Stimulated activated naive CD4-positive, alpha-beta T cell treated with Interleukin-2 at 50 U/mL for 16 hours (primary cell): ENCODE results near the gene RCAN2.

Experiments used
- DNase-seq: peaks from one replicate; lab custom pipeline; 2025; lab: John Stamatoyannopoulos, UW

The RCAN2 gene

DNA sequence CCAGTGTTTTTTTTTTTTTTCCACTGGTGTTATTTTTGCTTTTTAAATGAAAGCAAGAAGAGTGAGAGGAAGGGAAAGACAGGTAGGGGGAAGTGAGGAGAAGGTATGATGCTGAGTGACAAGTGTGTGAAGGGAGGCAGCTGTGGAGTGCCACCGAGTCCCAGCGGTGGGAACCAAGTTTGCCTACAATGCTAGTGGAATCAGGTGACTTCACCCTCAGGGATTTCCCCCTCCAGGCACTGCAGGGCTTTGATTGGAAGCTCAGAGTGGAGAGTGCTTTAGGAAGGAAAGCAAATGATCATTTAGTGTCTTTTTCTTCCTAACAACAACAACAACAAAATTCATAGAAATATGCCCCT is 200.0 kb downstream of the RCAN2 start:
- no peak for DNase-seq

- DNase-seq, result no peak
Observed at GRCh38 chr6:46290421-46291274, 200.6 kb downstream of the RCAN2 start.

- DNase-seq, result no peak
Observed at GRCh38 chr6:46289898-46290297, 201.4 kb downstream of the RCAN2 start.

- DNase-seq, result no peak
Observed at GRCh38 chr6:46288835-46289234, 202.4 kb downstream of the RCAN2 start.

DNA sequence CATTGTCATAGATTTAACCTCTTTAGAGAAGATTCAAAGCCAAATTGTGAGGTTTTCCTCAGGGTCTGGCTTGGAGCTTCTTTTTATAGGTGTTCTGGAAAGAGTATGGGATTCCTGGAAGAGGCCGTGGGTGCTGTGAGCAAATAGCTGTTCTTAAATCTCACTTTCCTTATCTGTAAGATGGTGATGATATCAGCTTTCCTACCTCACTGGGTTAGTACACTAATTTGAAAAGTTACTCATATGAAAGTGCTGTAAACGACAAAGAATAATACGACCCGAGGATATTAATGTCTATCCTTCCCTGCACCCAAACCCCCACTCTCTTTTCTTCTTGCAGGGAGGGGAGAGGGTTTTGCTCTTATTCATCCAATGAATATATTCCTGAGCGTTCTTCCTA is 203.6 kb downstream of the RCAN2 start:
- no peak for DNase-seq

- DNase-seq, result no peak
Observed at GRCh38 chr6:46287043-46287442, 204.2 kb downstream of the RCAN2 start.

DNA sequence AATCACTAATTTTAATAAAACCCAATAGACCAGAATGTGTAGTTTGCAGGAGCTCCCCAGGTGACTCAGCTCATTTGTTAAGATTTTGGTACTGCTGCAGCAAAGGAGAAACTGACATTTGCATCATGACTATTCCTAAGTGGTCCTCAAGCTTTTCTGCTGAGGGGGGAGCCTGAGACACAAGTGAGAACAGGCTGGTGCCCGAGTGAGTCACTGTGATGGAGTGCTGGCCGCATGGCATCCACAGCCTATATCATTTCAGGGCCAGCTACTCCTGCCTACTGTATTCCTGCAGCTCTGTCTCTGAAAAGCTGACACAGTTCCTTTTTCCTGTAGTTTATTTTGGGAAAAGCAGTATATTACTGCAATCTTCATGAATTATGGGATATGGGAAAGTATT is 206.8 kb downstream of the RCAN2 start:
- DNase-seq, result no peak

- DNase-seq, result no peak
Observed at GRCh38 chr6:46281110-46281509, 210.1 kb downstream of the RCAN2 start.

GRCh38 chr6:46279874-46280273 is 211.4 kb downstream of the RCAN2 start:
- no peak for DNase-seq

DNA sequence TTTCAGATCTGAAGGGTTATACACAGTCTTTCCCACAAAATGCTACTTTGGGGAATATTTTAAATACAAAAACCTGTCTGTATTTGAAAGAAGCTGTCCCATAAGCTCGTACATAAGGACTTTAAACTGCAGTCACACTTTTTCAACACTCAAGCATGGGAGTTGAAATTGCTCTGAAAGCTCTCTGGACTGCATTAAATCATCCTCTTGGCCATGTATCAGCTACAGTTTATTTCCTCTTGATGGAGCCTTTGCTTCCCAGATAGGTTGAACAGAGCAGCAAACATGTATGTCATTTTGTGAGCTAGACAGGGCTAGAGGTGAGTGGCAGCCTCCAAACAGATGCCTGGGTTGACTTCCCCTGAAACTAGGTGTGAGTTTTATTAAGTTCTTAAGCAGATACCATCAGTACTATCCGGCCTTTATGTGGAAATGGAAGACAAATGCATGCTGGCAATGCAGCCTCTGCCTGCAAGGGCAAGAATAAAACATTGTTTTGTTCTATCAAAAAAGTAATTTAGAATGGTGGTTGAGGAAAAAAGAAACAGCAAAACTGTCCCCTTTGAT is 214.6 kb downstream of the RCAN2 start:
- DNase-seq, result no peak

DNA sequence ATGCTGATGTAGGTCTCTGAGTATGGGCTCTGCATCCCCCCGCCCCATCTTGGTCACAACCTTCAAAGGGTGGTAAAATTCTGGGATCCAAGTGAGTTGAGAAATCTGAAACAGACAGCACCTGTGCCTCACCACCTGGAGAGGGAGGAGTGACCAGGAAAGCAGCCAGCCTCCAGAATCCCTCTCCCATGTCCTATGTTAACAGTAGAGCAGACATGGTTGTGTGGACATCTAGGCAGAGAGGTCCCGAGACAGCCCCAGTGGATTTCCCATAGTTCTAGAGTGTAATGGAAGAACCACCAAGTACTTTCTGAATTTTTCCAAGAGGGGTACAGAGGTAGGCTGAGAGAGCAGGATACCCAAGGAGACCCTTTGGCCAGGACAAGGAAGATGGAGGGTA is 216.7 kb downstream of the RCAN2 start:
- DNase-seq, result no peak

DNA sequence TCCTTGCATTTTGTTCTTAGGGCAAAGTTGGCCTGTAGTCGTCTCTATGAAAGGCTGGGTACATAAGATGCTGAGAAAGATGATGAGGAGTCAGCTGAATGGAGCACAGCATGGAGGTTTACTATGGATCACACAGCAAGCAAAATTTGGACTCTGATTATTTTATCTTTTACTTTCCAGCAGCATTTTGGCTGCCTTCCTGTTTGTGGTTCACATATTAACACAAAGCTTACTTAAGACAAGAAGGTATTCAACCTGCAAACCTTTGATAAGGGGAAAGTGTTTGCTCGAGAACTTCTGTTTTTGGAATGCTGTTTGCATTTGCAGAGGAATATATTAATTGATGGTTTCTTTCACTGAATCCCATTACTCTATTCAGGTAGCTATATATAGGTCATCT is 217.3 kb downstream of the RCAN2 start:
- no peak for DNase-seq

- DNase-seq, result no peak
Observed at GRCh38 chr6:46271728-46272127, 219.5 kb downstream of the RCAN2 start.

DNA sequence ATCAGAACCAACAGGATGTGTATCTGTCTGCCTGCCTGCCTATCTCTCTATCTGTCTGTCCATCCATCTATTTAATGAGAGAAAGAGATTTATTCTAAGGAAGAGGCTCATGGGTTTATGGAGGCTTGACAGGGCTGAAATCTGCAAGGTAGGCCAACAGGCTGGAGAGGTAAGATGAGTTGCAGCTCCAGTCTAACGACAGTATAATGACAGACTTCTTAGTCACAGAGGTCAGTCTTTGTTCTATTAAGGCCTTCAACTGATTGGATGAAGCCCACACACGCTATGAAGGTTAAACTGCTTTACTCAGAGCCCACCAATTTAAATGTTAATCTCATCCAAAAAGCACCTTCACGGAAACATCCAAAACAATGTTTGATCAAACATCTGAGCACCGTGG is 220.1 kb downstream of the RCAN2 start:
- DNase-seq, result no peak

- DNase-seq, result no peak
Observed at GRCh38 chr6:46270336-46270735, 220.9 kb downstream of the RCAN2 start.

GRCh38 chr6:46269447-46270229 is 221.6 kb downstream of the RCAN2 start:
- no peak for DNase-seq

- no peak for DNase-seq
Observed at GRCh38 chr6:46267515-46267914, 223.7 kb downstream of the RCAN2 start.

DNA sequence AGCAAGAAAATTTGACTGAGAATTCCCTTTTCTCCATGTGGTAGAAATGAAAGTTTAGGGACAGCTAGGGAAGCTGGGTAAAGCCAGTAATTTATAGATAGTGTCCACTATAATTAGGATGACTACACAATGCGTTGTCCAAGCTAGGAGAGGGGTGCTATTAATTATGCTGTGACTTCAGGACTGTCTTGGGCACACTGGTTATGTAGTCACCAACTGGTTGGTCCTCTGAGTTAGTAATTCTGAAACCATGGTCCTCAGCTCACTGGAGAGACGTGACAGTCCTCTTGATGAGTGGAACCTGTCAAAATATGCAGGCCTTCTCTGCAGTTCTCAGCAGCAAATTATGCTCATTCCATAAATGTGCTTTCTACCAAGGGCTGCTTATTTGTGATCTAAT is 225.9 kb downstream of the RCAN2 start:
- no peak for DNase-seq

- no peak for DNase-seq
Observed at GRCh38 chr6:46263707-46264086, 227.6 kb downstream of the RCAN2 start.

- DNase-seq, result no peak
Observed at GRCh38 chr6:46262928-46263706, 228.1 kb downstream of the RCAN2 start.

- no peak for DNase-seq
Observed at GRCh38 chr6:46258249-46258648, 233.0 kb downstream of the RCAN2 start.

GRCh38 chr6:46255528-46255927 is 235.7 kb downstream of the RCAN2 start:
- no peak for DNase-seq
